GM12801 (cell line): ENCODE measurements around the gene SUGT1.

Experiments used
- CTCF ChIP-seq: IDR thresholded peaks from one replicate; pipeline ENCODE4 v1.5.1; 2011; ENCODE audit warnings: control low read depth; ENCODE audit not compliant: insufficient read length; ENCODE audit errors: extremely low read depth

Gene SUGT1

GRCh38 chr13:52701728-52702465 lies 49.3 kb downstream of the SUGT1 start:
- TF ChIP-seq CTCF, result no peak

GRCh38 chr13:52703482-52703881 lies 50.8 kb downstream of the SUGT1 start:
- TF ChIP-seq CTCF, result no peak

GRCh38 chr13:52706081-52706480 lies 53.4 kb downstream of the SUGT1 start:
- TF ChIP-seq CTCF, result no peak

- TF ChIP-seq CTCF, result no peak
Observed at GRCh38 chr13:52707375-52707774, 54.7 kb downstream of the SUGT1 start.

GRCh38 chr13:52711286-52711685 lies 58.6 kb downstream of the SUGT1 start:
- TF ChIP-seq CTCF, result no peak

- TF ChIP-seq CTCF, result no peak
Observed at GRCh38 chr13:52712385-52712784, 59.7 kb downstream of the SUGT1 start.

GRCh38 chr13:52713894-52714293 lies 61.3 kb downstream of the SUGT1 start:
- no peak for TF ChIP-seq CTCF

GRCh38 chr13:52723181-52723580 lies 70.5 kb downstream of the SUGT1 start:
- no peak for TF ChIP-seq CTCF
